SK-N-MC (cell line): Measurements from ENCODE around the gene VAT1L.

Source experiments
- DNase-seq: peaks from one replicate; pipeline ENCODE4 v3.0.0-alpha.2; 2011; ENCODE audit warnings: low read depth, low spot score
- H3K27ac ChIP-seq: fragments of 200-600 bp; sonication (generic); 2 replicates; pipeline ENCODE4 v1.5.1; 2016; ENCODE audit warnings: mixed run types
- H3K36me3 ChIP-seq: fragments of 200-600 bp; sonication (generic); 2 replicates; pipeline ENCODE4 v1.6.1; 2017; ENCODE audit warnings: antibody characterized with exemption, low read length, mixed read lengths; ENCODE audit not compliant: insufficient read depth
- H3K4me3 ChIP-seq: fragments of 200-600 bp; sonication (generic); 2 replicates; pipeline ENCODE4 v1.5.1; 2016
- H3K9ac ChIP-seq: fragments of 200-600 bp; sonication (generic); 2 replicates; pipeline ENCODE4 v1.8.0; 2017; ENCODE audit warnings: mixed run types, mixed read lengths; ENCODE audit not compliant: insufficient read length
- H3K9me3 ChIP-seq: fragments of 200-600 bp; sonication (generic); 2 replicates; pipeline ENCODE4 v1.6.1; 2017; ENCODE audit warnings: low read depth, mild to moderate bottlenecking, antibody characterized with exemption, low read length, moderate library complexity, mixed read lengths
- EZH2 ChIP-seq: fragments of 200-600 bp; sonication (generic); IDR thresholded peaks from one replicate; pipeline ENCODE4 v1.6.1; 2017; ENCODE audit warnings: antibody characterized with exemption
- FOXP2 ChIP-seq: optimal IDR thresholded peaks from 2 replicates; pipeline ENCODE3; 2011; ENCODE audit warnings: mild to moderate bottlenecking, moderate library complexity; ENCODE audit not compliant: insufficient read depth; ENCODE audit errors: extremely low read length, control extremely low read depth
- POLR2AphosphoS5 ChIP-seq: IDR thresholded peaks from 2 replicates; pipeline ENCODE4 v1.6.1; 2012; ENCODE audit warnings: mild to moderate bottlenecking, low read depth, low read length, borderline replicate concordance

VAT1L gene

GRCh38 chr16:78004517-78004916 lies 216.2 kb downstream of the VAT1L start:
- Histone ChIP-seq H3K4me3 (no peak overlapping the region), H3K9ac (no peak overlapping the region), H3K27ac (no peak overlapping the region), H3K36me3 (no peaks in the 10 kb centered on the region), H3K9me3 (no peaks in the 10 kb centered on the region)
- TF ChIP-seq EZH2 (no peak), POLR2AphosphoS5 (no peak), FOXP2 (no peak)
- DNase-seq, result no peak

DNA sequence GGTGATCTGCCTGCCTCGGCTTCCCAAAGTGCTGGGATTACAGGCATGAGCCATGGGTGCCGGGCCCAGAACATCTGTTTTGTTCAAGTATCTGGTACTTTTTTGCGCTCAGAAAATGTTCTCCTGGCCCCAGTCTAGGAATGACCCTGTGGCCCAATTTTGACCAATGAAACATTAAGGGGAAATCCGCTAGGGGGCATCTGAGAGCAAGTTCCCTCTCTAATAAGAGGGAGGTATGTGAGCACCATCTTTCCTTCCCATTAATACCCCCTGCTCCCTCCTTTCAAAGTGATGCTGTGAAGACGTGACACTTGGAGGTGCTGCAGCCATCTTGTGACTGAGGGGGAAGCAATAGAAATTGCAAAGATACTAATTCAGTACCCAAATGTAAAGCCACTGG lies 217.5 kb downstream of the VAT1L start:
- H3K9me3 ChIP-seq, result no peaks in the 10 kb centered on the region
- TF ChIP-seq EZH2 (no peak), POLR2AphosphoS5 (no peak), FOXP2 (no peak)
- no peaks in the 10 kb centered on the region for H3K36me3 ChIP-seq
- no peak overlapping the region for H3K27ac ChIP-seq
- no peak overlapping the region for H3K9ac ChIP-seq
- H3K4me3 ChIP-seq, result no peak overlapping the region
- DNase-seq, result no peak

GRCh38 chr16:78007121-78007520 lies 218.8 kb downstream of the VAT1L start:
- Histone ChIP-seq H3K36me3 (no peaks in the 10 kb centered on the region), H3K9ac (no peak overlapping the region), H3K27ac (no peak overlapping the region), H3K4me3 (no peak overlapping the region), H3K9me3 (no peaks in the 10 kb centered on the region)
- no peak for DNase-seq
- no peak for TF ChIP-seq FOXP2
- TF ChIP-seq POLR2AphosphoS5, result no peak
- TF ChIP-seq EZH2, result no peak

DNA sequence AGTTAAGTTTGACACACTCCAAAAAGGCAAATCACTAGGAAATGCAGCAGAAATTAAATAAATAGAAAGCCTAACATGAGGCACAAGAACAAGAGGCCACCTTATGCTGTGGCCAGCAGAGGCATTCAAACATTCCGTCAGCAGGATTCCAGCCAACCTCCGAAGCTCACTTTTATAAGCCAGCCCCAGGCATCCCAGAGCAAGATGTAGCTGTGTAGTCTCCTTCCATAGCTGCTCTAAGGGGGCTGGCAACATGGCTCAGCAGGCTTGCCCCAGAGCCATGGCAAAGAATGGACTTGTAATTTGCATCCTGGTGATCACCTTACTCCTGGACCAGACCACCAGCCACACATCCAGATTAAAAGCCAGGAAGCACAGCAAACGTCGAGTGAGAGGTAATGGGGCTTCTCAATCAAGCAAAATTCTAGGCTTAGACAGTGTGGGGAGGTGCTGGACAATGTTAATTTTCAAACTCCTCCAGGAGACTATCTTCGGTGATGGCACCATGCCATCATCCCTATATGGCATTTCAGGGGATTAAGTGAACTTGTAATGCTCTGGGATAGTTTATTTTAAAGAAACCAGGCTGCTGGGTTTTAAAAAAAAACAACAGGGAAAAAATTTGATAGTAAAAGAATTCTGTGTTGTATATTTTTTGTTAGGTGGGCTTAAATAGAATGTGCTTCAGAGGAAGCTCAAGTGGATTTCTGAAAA lies 234.1 kb downstream of the VAT1L start, which contains the start of gene CLEC3A:
Gene CLEC3A (plus strand): TSS at position 202 of the 714 bp plus-strand sequence. CDS start 79 bp downstream, at position 281.
- DNase-seq, result no peak
- Histone ChIP-seq H3K9me3 (no peaks in the 10 kb centered on the region), H3K27ac (no peak within 1 kb of the TSS), H3K9ac (no peak within 1 kb of the TSS), H3K36me3 (no peaks in the 10 kb centered on the region), H3K4me3 (no peak within 1 kb of the TSS)
- TF ChIP-seq POLR2AphosphoS5 (no peak), EZH2 (no peak), FOXP2 (no peak)

DNA sequence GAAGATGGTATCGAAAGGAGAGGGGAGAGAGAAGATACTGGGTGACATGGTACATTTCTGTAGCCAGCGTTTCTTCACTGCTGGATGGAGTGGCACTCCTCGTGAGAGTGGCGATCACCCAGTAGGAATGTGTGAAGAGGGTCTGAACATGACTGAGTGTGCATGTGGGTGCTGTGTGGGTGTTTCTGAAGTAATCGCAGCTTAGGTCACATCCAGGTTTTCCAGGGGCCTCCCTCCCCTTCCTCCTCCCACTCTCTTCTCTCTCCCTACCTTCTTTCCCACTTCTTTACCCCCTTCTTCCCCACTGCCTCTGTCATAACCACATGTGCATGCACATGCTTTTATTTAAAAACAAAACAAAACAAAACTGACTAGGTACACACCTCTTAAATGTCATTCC lies 235.8 kb downstream of the VAT1L start:
- no peak overlapping the region for H3K27ac ChIP-seq
- no peak for TF ChIP-seq EZH2
- no peak for TF ChIP-seq POLR2AphosphoS5
- TF ChIP-seq FOXP2, result no peak
- no peak overlapping the region for H3K4me3 ChIP-seq
- no peaks in the 10 kb centered on the region for H3K36me3 ChIP-seq
- DNase-seq, result no peak
- no peaks in the 10 kb centered on the region for H3K9me3 ChIP-seq
- H3K9ac ChIP-seq, result no peak overlapping the region

DNA sequence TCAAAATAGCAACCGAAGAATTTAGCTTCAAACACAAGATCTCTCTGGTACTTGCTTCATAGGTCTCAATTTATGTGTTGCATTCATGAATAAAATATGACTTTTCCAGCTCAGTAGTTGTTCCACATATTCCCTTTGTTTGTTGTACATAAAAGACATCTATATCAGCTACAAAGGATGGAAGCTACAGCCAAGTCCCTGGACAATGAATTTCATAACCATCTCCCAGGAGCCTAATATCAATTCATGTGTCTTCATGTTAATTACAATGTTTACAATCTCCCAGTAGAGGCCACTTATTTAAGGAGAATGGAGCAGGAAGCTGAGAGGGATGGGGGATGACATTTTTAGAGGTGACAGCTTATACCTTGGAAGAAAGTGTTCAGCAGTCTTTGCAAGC lies 237.3 kb downstream of the VAT1L start:
- TF ChIP-seq POLR2AphosphoS5 (no peak), FOXP2 (no peak), EZH2 (no peak)
- no peak overlapping the region for H3K9ac ChIP-seq
- H3K9me3 ChIP-seq, result no peaks in the 10 kb centered on the region

DNA sequence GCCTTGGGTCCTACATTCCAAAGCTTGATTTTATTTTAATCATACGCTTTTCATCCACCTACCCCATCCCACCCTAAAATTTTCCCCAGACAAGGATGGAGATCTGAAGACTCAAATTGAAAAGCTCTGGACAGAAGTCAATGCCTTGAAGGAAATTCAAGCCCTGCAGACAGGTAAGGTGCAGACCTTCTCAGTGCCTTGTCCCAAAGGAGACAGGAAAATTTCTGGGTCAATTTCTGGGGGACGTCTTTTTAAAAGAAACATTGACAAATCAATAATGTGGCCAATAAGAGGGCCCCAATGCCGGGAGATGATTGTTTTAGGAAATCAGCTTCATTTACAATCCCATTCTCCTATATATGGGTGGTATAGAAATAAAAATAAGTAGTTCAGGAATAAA lies 239.7 kb downstream of the VAT1L start:
- Histone ChIP-seq H3K4me3 (no peak overlapping the region), H3K9me3 (no peaks in the 10 kb centered on the region), H3K9ac (no peak overlapping the region), H3K36me3 (no peaks in the 10 kb centered on the region), H3K27ac (no peak overlapping the region)
- TF ChIP-seq FOXP2, result no peak
- TF ChIP-seq EZH2, result no peak
- no peak for TF ChIP-seq POLR2AphosphoS5
- no peak for DNase-seq

More for the DNA sequence above, 237.3 kb downstream of the VAT1L start:
- no peaks in the 10 kb centered on the region for H3K36me3 ChIP-seq
- no peak overlapping the region for H3K4me3 ChIP-seq
- no peak for DNase-seq
- no peak overlapping the region for H3K27ac ChIP-seq
